Measurements from ENCODE around the gene ANKRD33B. TPM values are rescaled to one million over a fixed set of nuclear protein-coding genes. Genes with fewer than 3 reads are reported as not detected.

The ANKRD33B gene
- total and polyA plus RNA-seq, 9 of the 15 experiments (the other 6 are each of a cell fraction or from before 2014, with no cell fraction given) = 0.10 to 1.7 (median 0.40) TPM

DNA sequence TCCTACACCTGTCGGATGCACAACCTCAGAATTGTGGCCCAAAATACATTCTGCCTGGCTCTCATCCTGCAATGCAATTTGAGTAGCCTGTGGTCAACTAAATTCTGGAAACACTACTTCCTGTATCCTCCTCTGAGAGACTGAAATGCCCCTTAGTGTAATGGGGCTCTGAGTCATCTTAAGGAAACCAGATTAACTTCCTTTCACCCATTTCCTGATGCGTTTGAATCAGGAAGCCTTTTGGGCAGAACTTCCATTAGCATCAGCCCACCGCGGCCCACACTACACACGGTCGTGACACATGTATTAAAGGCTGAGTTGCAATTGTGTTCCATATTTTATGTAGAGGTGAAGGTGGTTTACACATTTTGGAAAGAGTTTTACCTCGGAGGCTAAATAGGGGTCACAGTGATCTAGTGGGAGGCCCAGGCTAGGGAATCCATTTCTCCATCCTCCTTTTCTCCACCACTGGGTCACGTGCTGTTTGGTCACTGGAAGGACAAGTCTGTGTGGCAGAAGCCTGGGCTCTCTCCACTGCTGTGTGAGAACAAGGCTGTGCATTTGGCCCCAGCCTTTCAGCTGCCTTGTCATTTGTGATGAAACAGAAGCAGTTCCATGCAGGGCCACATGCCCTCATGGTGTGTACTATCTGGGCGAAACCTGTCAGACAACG is 141.2 kb downstream of the ANKRD33B start (continued):
- TF ChIP-seq, protein P1, sequence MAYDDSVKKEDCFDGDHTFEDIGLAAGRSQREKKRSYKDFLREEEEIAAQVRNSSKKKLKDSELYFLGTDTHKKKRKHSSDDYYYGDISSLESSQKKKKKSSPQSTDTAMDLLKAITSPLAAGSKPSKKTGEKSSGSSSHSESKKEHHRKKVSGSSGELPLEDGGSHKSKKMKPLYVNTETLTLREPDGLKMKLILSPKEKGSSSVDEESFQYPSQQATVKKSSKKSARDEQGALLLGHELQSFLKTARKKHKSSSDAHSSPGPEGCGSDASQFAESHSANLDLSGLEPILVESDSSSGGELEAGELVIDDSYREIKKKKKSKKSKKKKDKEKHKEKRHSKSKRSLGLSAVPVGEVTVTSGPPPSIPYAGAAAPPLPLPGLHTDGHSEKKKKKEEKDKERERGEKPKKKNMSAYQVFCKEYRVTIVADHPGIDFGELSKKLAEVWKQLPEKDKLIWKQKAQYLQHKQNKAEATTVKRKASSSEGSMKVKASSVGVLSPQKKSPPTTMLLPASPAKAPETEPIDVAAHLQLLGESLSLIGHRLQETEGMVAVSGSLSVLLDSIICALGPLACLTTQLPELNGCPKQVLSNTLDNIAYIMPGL (CRISPR knock-in tag; IDR thresholded peaks at IDR 0.05) = no peak
- TF ChIP-seq PHF20 (IDR thresholded peaks at IDR 0.05; ENCODE audit: partially characterized antibody) = no peak
- no peak for TF ChIP-seq ZMIZ1 (IDR thresholded peaks at IDR 0.05; ENCODE audit: low read depth in 2 of 2, low read length in 2 of 2)
- no peak for TF ChIP-seq HDAC1 (IDR thresholded peaks at IDR 0.05)
- peak; percentile 81 for TF ChIP-seq JUND (IDR thresholded peaks at IDR 0.05; ENCODE audit: borderline replicate concordance, low read depth, low read length)
- peak; percentile 82; the same call in 2 of the 3 replicates for TF ChIP-seq JUND (tag; IDR thresholded peaks at IDR 0.05; ENCODE audit: borderline replicate concordance, low read depth, low read length)
- TF ChIP-seq, protein P2, sequence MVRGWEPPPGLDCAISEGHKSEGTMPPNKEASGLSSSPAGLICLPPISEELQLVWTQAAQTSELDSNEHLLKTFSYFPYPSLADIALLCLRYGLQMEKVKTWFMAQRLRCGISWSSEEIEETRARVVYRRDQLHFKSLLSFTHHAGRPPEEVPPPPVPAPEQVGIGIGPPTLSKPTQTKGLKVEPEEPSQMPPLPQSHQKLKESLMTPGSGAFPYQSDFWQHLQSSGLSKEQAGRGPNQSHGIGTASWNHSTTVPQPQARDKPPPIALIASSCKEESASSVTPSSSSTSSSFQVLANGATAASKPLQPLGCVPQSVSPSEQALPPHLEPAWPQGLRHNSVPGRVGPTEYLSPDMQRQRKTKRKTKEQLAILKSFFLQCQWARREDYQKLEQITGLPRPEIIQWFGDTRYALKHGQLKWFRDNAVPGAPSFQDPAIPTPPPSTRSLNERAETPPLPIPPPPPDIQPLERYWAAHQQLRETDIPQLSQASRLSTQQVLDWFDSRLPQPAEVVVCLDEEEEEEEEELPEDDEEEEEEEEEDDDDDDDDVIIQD (CRISPR knock-in tag; IDR thresholded peaks at IDR 0.05) = no peak
- no peak for TF ChIP-seq EWSR1 (IDR thresholded peaks at IDR 0.05; ENCODE audit: borderline replicate concordance, low read depth, partially characterized antibody)
- no peak for TF ChIP-seq MCM7 (IDR thresholded peaks at IDR 0.05)
- TF ChIP-seq SMAD4 (CRISPR knock-in tag; conservative IDR thresholded peaks at IDR 0.05) = 0 out of 2 replicates have a peak, but pooled peaks have one; percentile 38
- TF ChIP-seq ZNF586 (CRISPR knock-in tag; conservative IDR thresholded peaks at IDR 0.05) = no peak
- TF ChIP-seq FOXA3 (CRISPR knock-in tag; conservative IDR thresholded peaks at IDR 0.05 in 1 of 2, IDR thresholded peaks at IDR 0.05 in 1 of 2) = no peak
- TF ChIP-seq HDAC3 (IDR thresholded peaks at IDR 0.05; ENCODE audit: borderline replicate concordance, partially characterized antibody) = no peak
- TF ChIP-seq RNF219 (CRISPR knock-in tag; IDR thresholded peaks at IDR 0.05) = no peak
- TF ChIP-seq, protein P3, sequence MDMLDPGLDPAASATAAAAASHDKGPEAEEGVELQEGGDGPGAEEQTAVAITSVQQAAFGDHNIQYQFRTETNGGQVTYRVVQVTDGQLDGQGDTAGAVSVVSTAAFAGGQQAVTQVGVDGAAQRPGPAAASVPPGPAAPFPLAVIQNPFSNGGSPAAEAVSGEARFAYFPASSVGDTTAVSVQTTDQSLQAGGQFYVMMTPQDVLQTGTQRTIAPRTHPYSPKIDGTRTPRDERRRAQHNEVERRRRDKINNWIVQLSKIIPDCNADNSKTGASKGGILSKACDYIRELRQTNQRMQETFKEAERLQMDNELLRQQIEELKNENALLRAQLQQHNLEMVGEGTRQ (CRISPR knock-in tag; IDR thresholded peaks at IDR 0.05) = peak; percentile 54
- TF ChIP-seq ETS2 (tag; IDR thresholded peaks at IDR 0.05; ENCODE audit: borderline replicate concordance, poor library complexity, severe bottlenecking) = no peak

All from K562 (cell line).